ENCODE data around the gene STEAP1.
"Not testable (repeated sequence)": the region's sequence is repeated elsewhere in the genome, so short reads cannot be mapped to it uniquely, and the experiment has no call there.

STEAP1 gene

GRCh38 chr7:90173127-90173844 lies 19.0 kb downstream of the STEAP1 start:
- no peak for DNase-seq (ENCODE audit: low spot score)

- no peak for DNase-seq (ENCODE audit: low spot score)
These were observed 21.4 kb downstream of the STEAP1 start for GRCh38 chr7:90175667-90176066.

GRCh38 chr7:90176195-90176594 lies 21.9 kb downstream of the STEAP1 start:
- no peak for DNase-seq (ENCODE audit: low spot score)

DNA sequence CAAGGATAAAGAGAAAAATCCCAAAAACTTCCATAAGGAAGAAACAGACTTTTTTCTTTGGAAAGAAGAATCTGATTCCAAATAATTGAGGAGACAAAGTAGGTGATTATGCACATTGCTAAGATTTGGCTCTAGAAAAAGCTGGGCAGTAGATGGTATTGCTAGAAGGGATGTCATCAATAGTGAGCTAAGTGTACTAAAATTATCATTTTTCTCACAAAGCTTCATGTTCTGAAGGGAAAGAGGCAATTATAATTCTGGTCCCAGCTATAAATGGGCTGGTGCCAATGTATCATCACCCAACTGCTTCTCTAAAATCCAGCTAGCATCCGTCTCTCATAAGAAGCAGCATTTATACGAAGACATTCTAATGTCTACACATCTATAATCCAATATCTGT lies 23.9 kb downstream of the STEAP1 start:
- DNase-seq (ENCODE audit: low spot score), result no peak

GRCh38 chr7:90178679-90179278 lies 24.5 kb downstream of the STEAP1 start:
- DNase-seq (ENCODE audit: low spot score), result peak; percentile 99

GRCh38 chr7:90180011-90180585 lies 25.8 kb downstream of the STEAP1 start:
- DNase-seq (ENCODE audit: low spot score), result no peak

DNA sequence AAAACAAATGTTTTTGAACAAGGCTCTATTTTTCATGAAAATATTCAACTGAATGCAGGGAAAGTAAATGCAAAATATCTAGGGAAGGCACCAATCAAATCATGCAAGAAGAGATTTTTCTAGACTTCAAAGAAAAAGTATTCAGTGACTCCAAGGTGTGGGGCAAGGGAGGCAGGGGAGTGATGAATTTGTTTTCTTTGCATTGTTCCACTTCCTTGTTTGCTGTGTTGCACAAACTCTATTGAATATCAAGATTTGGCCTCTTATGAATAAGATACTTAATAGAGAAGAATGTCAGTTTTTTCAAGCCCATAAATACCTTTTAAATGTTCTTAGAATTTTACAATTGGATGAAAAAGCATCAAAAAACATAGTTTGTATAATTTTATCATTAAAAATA lies 26.4 kb downstream of the STEAP1 start:
- DNase-seq (ENCODE audit: low spot score), result no peak

GRCh38 chr7:90181485-90181884 lies 27.2 kb downstream of the STEAP1 start:
- no peak for DNase-seq (ENCODE audit: low spot score)

DNA sequence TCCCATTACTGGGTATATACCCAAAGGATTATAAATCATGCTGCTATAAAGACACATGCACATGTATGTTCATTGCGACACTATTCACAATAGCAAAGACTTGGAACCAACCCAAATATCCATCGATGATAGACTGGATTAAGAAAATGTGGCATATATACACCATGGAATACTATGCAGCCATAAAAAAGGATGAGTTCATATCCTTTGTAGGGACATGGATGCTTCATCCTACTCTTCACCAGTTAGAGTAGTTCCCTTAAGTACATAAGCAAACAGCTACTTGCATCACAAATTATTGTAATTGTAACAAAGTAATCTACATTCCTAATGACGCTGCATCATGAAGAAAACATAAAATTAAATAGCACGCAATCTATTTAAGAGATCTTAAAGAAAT lies 32.0 kb downstream of the STEAP1 start:
- DNase-seq (ENCODE audit: low spot score), result not testable (repeated sequence)

- DNase-seq (ENCODE audit: low spot score), result no peak
These were observed 33.3 kb downstream of the STEAP1 start for GRCh38 chr7:90187507-90188050.

- no peak for DNase-seq (ENCODE audit: low spot score)
These were observed 34.0 kb downstream of the STEAP1 start for GRCh38 chr7:90188281-90188680.

- no peak for DNase-seq (ENCODE audit: low spot score)
These were observed 36.7 kb downstream of the STEAP1 start for GRCh38 chr7:90190995-90191394.

DNA sequence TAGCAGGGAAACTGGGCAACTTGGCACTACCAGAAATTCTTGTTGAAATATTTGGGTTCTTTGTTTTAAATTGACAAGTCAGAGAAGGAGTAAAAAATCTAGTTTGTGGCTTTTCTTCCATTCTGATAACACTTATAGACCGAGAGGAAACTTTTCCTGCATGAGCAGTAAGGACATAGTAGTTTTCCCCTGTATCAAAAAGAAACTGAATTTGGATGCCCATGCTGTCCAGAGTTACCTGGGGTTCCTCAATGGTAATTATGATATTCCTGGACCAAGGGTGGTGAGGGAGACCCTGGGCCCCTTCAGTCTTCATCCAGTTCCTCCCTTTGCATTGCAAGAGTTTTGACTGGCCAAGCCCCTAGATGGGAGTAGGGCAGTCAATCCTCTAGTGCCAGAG lies 37.4 kb downstream of the STEAP1 start:
- DNase-seq (ENCODE audit: low spot score), result no peak

- DNase-seq (ENCODE audit: low spot score), result no peak
These were observed 38.8 kb downstream of the STEAP1 start for GRCh38 chr7:90192876-90193750.

DNA sequence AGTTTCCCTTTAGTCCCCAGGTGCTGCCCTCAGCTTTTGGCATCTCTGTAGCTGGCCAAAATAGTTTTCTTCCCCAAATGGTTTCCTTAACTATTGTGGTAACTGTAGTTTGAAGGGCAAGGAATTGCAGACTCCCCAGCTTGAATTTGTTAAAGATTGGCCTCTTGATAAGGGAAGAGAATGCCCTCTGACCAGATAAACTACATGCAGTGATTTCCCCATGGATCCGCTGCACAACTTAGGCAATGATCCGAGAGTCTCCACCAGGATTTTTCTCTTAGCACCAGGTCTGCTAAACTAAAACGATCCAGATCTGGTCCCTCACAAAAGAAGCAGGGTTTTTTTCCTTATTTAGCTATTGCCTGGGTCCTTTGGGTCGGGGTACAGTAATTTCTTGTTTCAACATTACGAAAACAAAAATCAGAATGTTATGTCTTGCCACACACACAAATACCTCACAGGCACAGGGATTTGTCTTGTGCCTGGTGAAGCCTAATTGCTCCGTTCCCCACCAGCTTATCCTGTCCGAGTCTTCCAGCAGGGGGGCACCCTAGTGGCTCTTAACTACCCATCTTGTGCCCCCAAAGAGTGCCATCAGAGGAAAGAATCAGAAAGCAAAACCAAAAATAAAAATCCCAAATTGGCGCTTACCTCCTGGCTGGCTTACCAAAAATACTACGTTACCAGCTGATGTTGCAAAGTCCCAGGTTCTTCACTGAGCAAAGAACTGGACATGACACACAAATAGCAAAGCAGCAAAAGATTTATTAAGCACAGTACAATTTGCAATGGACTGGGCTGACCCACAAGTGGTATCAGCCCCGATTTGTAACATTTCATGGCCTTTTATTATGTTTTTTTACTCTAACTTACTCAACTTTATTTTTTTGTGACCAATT lies 40.9 kb downstream of the STEAP1 start:
- DNase-seq (ENCODE audit: low spot score), result no peak

DNA sequence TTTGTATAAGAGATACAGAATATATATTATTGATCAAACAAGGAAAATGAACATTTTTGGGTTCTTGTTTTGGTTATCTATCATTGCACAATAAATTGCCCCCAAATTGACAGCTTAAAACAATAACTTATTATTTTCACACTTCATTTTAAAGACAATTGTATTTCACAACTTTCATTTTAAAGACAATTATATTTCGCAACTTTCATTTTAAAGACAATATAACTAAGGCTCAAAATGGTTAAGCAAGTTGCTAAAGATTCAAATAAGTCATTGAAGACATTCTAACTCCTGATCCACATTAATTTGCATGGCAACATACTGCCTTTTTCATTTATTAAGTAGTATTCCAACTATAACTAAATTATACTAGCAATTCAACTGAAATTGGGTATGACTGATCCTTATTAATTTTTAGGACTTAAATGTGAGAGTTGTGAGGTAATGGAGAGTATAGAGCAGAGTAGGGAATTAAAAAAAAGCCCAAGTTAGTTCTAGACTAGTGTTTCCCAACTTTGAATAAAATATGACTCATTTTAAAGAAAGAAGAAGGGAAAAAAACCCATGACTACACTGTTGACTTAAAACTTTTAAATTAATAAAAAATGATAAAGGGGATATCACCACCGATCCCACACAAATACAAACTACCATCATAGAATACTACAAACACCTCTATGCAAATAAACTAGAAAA lies 47.4 kb downstream of the STEAP1 start:
- DNase-seq (ENCODE audit: low spot score), result no peak

DNA sequence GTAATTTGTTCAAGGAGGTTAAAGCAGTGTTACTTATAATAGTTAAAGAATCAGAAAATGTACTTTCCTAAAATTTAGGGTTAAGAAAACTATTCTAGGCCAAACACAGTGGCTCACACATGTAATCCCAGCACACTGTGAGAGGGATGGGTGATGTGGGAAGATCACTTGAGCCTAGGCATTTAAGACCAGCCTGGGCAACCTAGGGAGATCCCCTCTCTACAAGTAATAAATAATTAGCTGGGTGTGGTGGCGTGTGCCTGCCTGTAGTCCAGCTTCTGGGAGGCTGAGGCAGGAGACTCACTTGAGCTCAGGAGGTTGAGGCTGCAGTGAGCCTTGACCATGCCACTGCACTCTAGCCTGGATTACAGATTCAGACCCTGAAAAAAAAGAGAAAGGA lies 53.7 kb downstream of the STEAP1 start:
- DNase-seq (ENCODE audit: low spot score), result no peak

GRCh38 chr7:90209776-90210175 lies 55.5 kb downstream of the STEAP1 start:
- no peak for DNase-seq (ENCODE audit: low spot score)

- no peak for DNase-seq (ENCODE audit: low spot score)
These were observed 56.2 kb downstream of the STEAP1 start for GRCh38 chr7:90210475-90210874.

GRCh38 chr7:90210981-90211380 lies 56.7 kb downstream of the STEAP1 start:
- peak; percentile 21 for DNase-seq (ENCODE audit: low spot score)

Measured in RKO (cell line).